GM12872 (cell line): ENCODE data around the gene DCAF16.

Experiments used
- TF ChIP-seq, protein P1 (sequence below): IDR thresholded peaks from 3 replicates; pipeline ENCODE4 v1.5.1; 2011; ENCODE audit warnings: low read depth, mild to moderate bottlenecking, low read length, moderate library complexity; ENCODE audit not compliant: insufficient read depth

The DCAF16 gene

DNA sequence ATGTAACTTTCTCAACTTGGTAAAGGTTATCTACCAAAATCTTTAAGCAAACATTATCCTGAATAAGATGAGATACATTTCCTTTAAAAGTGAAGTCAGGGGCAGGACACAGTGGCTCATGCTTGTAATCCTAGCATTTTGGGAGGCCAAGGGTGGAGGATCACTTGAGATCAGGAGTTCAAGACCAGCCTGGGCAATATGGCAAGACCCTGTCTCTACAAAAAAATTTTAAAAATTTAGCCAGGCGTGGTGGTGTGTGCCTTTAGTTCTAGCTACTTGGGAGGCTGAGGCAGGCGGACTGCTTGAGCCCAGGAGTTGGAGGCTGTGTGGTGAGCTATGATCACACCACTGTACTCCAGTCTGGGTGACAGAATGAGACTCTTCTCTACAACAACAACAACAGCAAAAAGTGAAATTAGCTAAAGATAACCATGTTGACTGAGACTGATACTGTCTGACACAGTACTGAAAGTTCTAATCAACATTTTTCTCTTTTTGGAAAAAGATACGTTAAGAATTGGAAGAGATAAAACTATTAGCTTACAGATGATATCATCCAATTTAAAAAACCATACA lies 4.9 kb downstream of the DCAF16 start:
- TF ChIP-seq, protein P1, sequence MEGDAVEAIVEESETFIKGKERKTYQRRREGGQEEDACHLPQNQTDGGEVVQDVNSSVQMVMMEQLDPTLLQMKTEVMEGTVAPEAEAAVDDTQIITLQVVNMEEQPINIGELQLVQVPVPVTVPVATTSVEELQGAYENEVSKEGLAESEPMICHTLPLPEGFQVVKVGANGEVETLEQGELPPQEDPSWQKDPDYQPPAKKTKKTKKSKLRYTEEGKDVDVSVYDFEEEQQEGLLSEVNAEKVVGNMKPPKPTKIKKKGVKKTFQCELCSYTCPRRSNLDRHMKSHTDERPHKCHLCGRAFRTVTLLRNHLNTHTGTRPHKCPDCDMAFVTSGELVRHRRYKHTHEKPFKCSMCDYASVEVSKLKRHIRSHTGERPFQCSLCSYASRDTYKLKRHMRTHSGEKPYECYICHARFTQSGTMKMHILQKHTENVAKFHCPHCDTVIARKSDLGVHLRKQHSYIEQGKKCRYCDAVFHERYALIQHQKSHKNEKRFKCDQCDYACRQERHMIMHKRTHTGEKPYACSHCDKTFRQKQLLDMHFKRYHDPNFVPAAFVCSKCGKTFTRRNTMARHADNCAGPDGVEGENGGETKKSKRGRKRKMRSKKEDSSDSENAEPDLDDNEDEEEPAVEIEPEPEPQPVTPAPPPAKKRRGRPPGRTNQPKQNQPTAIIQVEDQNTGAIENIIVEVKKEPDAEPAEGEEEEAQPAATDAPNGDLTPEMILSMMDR: no peak

DNA sequence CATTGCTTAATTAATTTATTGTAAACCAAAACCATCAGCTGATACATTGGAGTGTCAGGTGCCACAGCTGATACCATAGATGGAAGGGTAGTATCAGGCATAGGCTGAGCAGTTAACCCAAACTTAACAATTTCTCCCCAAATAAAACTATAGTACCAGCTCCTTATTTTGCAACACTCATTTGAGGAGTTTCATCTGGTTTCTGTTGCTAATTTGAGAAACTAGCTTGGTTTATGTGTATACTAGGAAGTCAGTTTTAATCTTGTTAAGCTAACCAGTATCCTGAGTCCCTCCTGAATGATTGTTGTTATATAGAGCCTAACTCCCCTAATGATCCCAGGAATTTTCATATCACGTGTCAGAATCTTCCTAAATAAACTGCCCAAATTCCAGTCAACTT lies 12.7 kb downstream of the DCAF16 start:
- TF ChIP-seq, protein P1: no peak

DNA sequence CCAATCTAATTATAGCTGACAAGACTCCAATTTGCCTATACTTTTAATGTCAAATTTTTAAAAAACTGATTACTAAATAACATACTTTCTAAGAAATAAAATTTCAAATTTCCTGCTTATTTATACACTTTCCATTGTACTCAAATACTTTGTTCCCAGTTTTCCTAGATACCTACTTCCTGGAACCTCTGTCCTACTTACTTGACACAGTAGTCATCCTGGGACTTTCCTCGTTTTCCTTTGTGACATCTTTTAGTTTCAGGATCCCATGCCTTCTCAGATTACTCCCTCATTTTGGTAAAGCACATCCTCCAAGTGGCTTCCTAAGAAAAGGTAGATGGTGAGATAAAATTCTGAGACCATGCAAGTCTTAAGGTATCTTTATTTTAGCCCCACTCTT lies 15.8 kb downstream of the DCAF16 start:
- TF ChIP-seq, protein P1: no peak

DNA sequence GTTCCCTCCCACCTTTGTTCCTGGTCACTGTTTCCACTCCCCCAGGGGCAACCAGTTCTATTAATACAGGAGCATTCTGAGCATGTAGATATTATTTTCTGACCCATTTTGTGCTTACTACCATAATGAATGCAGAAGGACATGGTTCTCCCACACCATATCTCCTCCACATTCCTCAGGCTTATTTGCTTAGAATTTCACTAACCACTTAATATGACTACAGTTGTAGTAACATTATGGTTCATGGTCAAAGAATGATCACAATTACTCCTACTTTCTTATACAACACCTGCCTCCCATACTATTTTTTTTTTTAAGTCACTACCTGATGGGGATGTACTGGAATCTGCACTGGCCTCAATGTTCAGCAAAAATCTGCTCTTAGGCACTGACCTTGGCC lies 21.6 kb downstream of the DCAF16 start:
- TF ChIP-seq, protein P1: no peak

DNA sequence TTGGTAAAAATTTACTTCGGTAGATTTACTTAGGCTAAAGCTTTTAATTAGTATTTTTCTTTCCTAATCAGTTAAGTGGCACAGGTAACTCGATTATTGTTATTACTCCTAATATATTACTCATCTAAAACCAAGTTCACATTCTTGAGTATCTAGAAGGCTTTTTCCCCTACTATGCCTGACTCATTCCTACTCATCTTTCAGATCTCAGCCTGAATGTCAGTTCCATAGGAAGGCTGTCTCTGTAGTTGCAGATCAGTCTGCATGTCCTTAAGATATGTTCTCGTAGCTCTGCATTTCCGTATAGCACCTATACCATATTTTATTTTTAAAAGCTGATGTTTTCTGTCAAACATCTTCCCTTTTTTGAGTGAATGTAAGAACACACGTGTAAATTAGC lies 23.2 kb downstream of the DCAF16 start:
- TF ChIP-seq, protein P1: no peak

DNA sequence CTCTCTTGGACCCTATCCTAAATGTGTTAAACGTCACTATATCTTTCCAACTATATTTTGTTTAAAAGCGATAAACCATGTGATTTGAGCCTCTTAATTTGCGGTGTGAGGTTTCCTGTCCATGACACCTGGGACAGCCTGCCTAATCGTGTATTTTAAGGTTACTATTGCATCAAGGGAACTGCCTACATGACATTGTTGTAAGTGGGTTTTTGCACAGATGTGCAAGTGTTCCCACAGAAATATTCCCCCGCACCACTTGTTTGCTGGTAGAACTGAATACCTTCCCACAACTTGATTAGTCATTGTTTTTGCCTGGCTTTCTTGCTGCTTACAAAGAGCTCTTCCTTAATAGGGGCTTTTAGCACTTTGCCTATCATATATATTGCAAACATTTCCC lies 24.0 kb downstream of the DCAF16 start:
- TF ChIP-seq, protein P1: no peak

DNA sequence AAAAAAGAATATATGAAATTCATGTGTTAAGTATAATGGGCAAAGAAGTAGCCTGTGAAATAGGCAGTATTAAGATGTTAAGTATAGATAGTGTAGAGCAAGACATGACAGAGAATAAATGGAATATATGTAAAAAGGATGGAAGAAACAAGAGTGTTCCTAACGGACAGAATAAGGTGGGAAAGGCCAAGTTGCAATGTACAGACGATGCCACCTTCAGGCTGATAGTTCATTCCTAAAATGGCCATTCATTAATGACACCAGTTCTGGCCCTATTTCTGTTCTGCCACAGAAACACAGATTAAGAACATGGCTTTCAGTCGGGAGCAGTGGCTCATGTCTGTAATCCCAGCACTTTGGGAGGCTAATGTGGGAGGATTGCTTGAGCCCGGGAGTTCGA lies 24.7 kb downstream of the DCAF16 start:
- TF ChIP-seq, protein P1: no peak
